ENCODE data around the gene MRPL11. TPM values are rescaled to one million over a fixed set of nuclear protein-coding genes. Genes with fewer than 3 reads are reported as not detected.

MRPL11 gene
- total and polyA plus RNA-seq, 10 of the 15 experiments (the other 5 are each of a cell fraction or from before 2014, with no cell fraction given) = 43.5 to 248 (median 109) TPM

- no peak for TF ChIP-seq ZBTB33 (IDR thresholded peaks at IDR 0.05)
- TF ChIP-seq ASH2L (IDR thresholded peaks at IDR 0.05; ENCODE audit: borderline replicate concordance, low read depth) = no peak
- TF ChIP-seq BMI1 (IDR thresholded peaks at IDR 0.05; ENCODE audit: borderline replicate concordance) = no peak
- no peak for TF ChIP-seq CHD1 (IDR thresholded peaks at IDR 0.05; ENCODE audit: low read depth, low read length)
- no peak for TF ChIP-seq MYB (IDR thresholded peaks at IDR 0.05; ENCODE audit: borderline replicate concordance, low read depth, low read length)
- no peak for TF ChIP-seq IKZF2 (IDR thresholded peaks at IDR 0.05)
- no peak for TF ChIP-seq HDAC6 (IDR thresholded peaks at IDR 0.05; ENCODE audit: unreplicated experiment)
- no peak for TF ChIP-seq SMAD5 (IDR thresholded peaks at IDR 0.05; ENCODE audit: low read depth)
Observed at GRCh38 chr11:66475349-66476172, 36.9 kb upstream of the MRPL11 start (continued).

- FAIRE-seq (no peak), ATAC-seq (no peak), DNase-seq (ENCODE audit: low read depth, low spot score) (no peak)
- H3K4me3 ChIP-seq = no peak overlapping the region
- ChIA-PET SMC1A (ENCODE audit: uncharacterized antibody, unreplicated experiment) (interaction anchor here (0.9 kb wide), 1 partner anchor 35 kb away, joined by 3 read pairs; the partner anchor contains the start of gene MRPL11), POLR2A (no interaction called here), CTCF (no interaction called here), RAD21 (ENCODE audit: unreplicated experiment) (no interaction called here)
- no peak overlapping the region for H2AFZ ChIP-seq (ENCODE audit: control insufficient read depth, low read depth, low read length)
- no peaks in the 10 kb centered on the region for H4K20me1 ChIP-seq (ENCODE audit: control insufficient read depth, insufficient read depth)
- no peaks in the 10 kb centered on the region for H3K4me1 ChIP-seq (ENCODE audit: control insufficient read depth, insufficient read depth, low read length)
- WGBS (ENCODE audit: insufficient coverage, insufficient replicate concordance, low lambda C conversion rate, missing lambda C conversion rate) = 86% methylated on average over 20 of the region's 20 CpGs
- BruUV-seq (replicated peaks) = no TSS peak
- H3K9me3 ChIP-seq (replicated peaks; ENCODE audit: control insufficient read depth, insufficient read depth, low read length) = no peaks in the 10 kb centered on the region
- no peaks in the 10 kb centered on the region for H3K79me2 ChIP-seq (ENCODE audit: control insufficient read depth, insufficient read depth, low read length)
- in situ Hi-C loops (cut with MboI) (no loop called here), intact Hi-C loops (cut with micrococcal nuclease; ENCODE audit: unreplicated experiment) (no loop called here)
- no peaks in the 10 kb centered on the region for H3K27me3 ChIP-seq (replicated peaks in 1 of 2; ENCODE audit: control insufficient read depth in 2 of 2, insufficient read depth in 2 of 2, low read length in 1 of 2)
- no peaks in the 10 kb centered on the region for H3K36me3 ChIP-seq (ENCODE audit: control insufficient read depth in 2 of 2, insufficient read depth in 2 of 2, low read length in 1 of 2)
- no peak overlapping the region for H3K27ac ChIP-seq (ENCODE audit: control insufficient read depth, insufficient read depth)
- H3K9ac ChIP-seq (ENCODE audit: control insufficient read depth, insufficient read depth, low read length) = no peak overlapping the region
- no peak overlapping the region for H3K4me2 ChIP-seq (ENCODE audit: control insufficient read depth, insufficient read depth)
- TF ChIP-seq ETV6 (conservative IDR thresholded peaks at IDR 0.05 in 1 of 2, IDR thresholded peaks at IDR 0.05 in 1 of 2; ENCODE audit: borderline replicate concordance in 1 of 2, low read depth in 1 of 2) (no peak), ZBED1 (IDR thresholded peaks at IDR 0.05; ENCODE audit: borderline replicate concordance) (no peak), PKNOX1 (IDR thresholded peaks at IDR 0.05) (peak; percentile 45; the same call in 1 of the 2 replicates), SP1 (IDR thresholded peaks at IDR 0.05; ENCODE audit: low read depth, low read length) (no peak), BHLHE40 (IDR thresholded peaks at IDR 0.05; ENCODE audit: borderline replicate concordance in 1 of 2, low read depth in 2 of 2, low read length in 1 of 2) (0 out of 4 replicates have a peak, but pooled peaks of 1 of the 2 experiments have one; percentile 10), SUZ12 (IDR thresholded peaks at IDR 0.05; ENCODE audit: unreplicated experiment) (no peak), NR2C1 (IDR thresholded peaks at IDR 0.05) (no peak), EP300 (IDR thresholded peaks at IDR 0.05; ENCODE audit: borderline replicate concordance in 1 of 2, control insufficient read depth in 1 of 2, low read depth in 2 of 2, low read length in 2 of 2) (no peak), RBBP5 (conservative IDR thresholded peaks at IDR 0.05) (no peak), DPF2 (IDR thresholded peaks at IDR 0.05) (no peak), HDAC2 (IDR thresholded peaks at IDR 0.05) (no peak), LARP7 (IDR thresholded peaks at IDR 0.05) (no peak)
Observed at GRCh38 chr11:66473608-66474515, 35.2 kb upstream of the MRPL11 start.

All from GM12878 (cell line).